KMS-11 (cell line): Measurements from ENCODE around the gene USP40.
A peak's percentile ranks its signal among the peaks of the same experiment; 100 is the strongest.

ENCODE experiments used
- H2AFZ ChIP-seq: fragments of 200-600 bp; sonication (generic); 2 replicates; pipeline ENCODE4 v1.6.1; 2016; ENCODE audit warnings: antibody characterized with exemption, mixed run types, low read depth
- H3K27ac ChIP-seq: fragments of 200-600 bp; sonication (generic); 2 replicates; pipeline ENCODE4 v1.6.1; 2016; ENCODE audit warnings: mild to moderate bottlenecking, mixed run types
- H3K27me3 ChIP-seq: fragments of 200-600 bp; sonication (generic); 2 replicates; pipeline ENCODE4 v1.6.1; 2017; ENCODE audit warnings: mild to moderate bottlenecking, low read depth, mixed run types, moderate library complexity; ENCODE audit not compliant: insufficient read depth
- H3K36me3 ChIP-seq: fragments of 200-600 bp; sonication (generic); 2 replicates; pipeline ENCODE4 v1.6.1; 2017; ENCODE audit warnings: mild to moderate bottlenecking, mixed run types; ENCODE audit not compliant: insufficient read depth
- H3K4me1 ChIP-seq: fragments of 200-600 bp; sonication (generic); 2 replicates; pipeline ENCODE4 v1.6.1; 2016; ENCODE audit warnings: mild to moderate bottlenecking, low read depth, mixed run types; ENCODE audit not compliant: poor library complexity, severe bottlenecking
- H3K4me2 ChIP-seq: fragments of 200-600 bp; sonication (generic); 2 replicates; pipeline ENCODE4 v1.7.0; 2016; ENCODE audit warnings: mild to moderate bottlenecking, mixed run types
- H3K4me3 ChIP-seq: fragments of 200-600 bp; sonication (generic); IDR thresholded peaks from 2 replicates; pipeline ENCODE4 v1.6.1; 2017; ENCODE audit warnings: low read depth, low read length, mixed read lengths; ENCODE audit not compliant: insufficient read depth
- H3K79me2 ChIP-seq: fragments of 200-600 bp; sonication (generic); 2 replicates; pipeline ENCODE4 v1.6.1; 2016; ENCODE audit warnings: low read depth, mixed run types; ENCODE audit not compliant: insufficient read depth
- H3K9ac ChIP-seq: fragments of 200-600 bp; sonication (generic); 2 replicates; pipeline ENCODE4 v1.6.1; 2016; ENCODE audit warnings: mild to moderate bottlenecking, mixed run types
- H4K20me1 ChIP-seq: fragments of 200-600 bp; sonication (generic); 2 replicates; pipeline ENCODE4 v1.6.1; 2016; ENCODE audit warnings: mild to moderate bottlenecking, mixed run types; ENCODE audit not compliant: insufficient read depth
- TF ChIP-seq, protein P1 (sequence below): fragments of 200-600 bp; sonication (generic); conservative IDR thresholded peaks from 2 replicates; pipeline ENCODE4 v1.6.1; 2017; ENCODE audit warnings: low read depth, mild to moderate bottlenecking, antibody characterized with exemption, low read length, moderate library complexity, mixed read lengths

The USP40 gene

DNA sequence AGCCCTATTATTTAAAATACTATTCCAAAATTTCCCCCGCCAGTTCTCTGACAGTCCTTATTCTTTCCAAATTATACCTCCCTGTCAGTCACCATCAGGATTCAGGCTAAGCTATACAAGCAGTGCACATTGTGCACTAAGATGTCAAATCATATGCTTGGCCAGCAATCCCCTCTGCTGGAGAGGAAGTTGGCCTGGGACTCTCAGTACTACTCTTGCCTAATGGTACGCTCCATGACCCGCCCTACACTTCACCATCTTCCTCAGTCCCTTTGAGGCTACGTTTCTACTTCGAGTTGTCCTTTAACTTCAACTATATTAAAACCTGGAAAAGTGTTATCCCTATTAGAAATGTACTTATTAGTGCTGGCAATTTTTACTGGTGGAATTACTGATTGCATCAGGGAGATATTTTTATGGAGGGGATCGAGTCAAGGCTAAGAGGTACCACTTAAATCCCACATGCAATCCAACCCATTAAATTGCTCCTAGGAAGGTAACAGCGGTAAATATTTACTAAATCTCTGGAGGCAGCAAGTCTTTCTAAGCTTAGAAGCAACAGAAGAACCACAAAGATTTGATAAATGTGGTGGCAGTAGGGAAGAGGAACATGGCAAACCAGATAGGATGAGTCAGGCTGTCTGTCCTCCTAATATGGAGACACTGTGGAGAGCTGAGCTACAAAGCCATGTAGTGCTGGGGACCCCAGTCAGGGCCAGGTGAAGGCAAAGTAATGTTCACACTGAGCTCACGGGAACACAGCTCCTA is 2.7 kb downstream of the USP40 start:
- no peak overlapping the region for H3K27ac ChIP-seq
- H4K20me1 ChIP-seq: no peaks in the 10 kb centered on the region
- H3K9ac ChIP-seq: no peak overlapping the region
- H3K27me3 ChIP-seq: no peaks in the 10 kb centered on the region
- H3K79me2 ChIP-seq: no peaks in the 10 kb centered on the region
- H3K4me1 ChIP-seq: peaks cover 7% of the 10 kb centered on the region
- TF ChIP-seq, protein P1, sequence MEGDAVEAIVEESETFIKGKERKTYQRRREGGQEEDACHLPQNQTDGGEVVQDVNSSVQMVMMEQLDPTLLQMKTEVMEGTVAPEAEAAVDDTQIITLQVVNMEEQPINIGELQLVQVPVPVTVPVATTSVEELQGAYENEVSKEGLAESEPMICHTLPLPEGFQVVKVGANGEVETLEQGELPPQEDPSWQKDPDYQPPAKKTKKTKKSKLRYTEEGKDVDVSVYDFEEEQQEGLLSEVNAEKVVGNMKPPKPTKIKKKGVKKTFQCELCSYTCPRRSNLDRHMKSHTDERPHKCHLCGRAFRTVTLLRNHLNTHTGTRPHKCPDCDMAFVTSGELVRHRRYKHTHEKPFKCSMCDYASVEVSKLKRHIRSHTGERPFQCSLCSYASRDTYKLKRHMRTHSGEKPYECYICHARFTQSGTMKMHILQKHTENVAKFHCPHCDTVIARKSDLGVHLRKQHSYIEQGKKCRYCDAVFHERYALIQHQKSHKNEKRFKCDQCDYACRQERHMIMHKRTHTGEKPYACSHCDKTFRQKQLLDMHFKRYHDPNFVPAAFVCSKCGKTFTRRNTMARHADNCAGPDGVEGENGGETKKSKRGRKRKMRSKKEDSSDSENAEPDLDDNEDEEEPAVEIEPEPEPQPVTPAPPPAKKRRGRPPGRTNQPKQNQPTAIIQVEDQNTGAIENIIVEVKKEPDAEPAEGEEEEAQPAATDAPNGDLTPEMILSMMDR: no peak
- H3K36me3 ChIP-seq: no peaks in the 10 kb centered on the region
- no peak overlapping the region for H3K4me3 ChIP-seq
- no peak overlapping the region for H3K4me2 ChIP-seq
- no peak overlapping the region for H2AFZ ChIP-seq

DNA sequence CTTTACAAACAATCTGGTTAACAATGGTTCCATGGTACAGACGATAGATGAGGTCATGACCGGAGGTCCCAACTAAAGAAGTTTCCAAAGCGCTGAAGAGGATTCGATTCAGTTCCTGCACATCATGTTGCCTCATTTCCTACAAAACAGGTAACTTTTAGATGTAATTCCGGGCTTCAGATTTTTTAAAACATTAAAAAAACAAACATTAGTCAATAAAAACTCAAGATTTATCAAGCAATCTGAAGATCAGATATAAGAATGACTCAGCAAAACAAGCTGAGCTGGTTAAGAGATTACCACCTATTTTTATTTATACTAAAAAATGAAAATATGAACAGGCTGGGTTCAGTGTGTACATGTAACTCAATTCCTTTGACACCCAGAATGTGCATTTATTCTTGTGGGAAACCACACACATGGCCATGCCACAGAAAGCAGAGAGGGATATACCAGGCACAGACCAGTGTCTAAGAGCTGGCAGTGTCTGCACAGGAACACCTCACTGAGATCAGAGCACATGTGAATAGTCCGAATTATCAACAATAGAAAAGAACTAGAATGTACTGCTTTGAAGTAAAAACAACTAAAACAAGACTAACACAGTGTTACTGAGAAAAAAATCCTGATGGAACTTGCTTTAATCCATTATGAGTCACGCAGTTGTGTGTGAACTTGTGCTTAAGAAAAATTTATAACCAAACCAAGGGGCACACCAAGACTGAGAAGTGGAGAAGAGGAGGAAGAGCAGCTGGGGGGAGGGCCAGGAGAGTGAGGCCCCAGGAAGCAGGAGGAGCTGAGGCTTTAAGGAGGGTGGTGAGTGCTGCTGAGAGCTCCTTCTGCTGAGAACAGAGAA is 9.5 kb downstream of the USP40 start:
- Histone ChIP-seq H3K27me3 (no peaks in the 10 kb centered on the region), H2AFZ (peak overlapping the region; percentile 36; the same call in 1 of the 2 replicates), H4K20me1 (no peaks in the 10 kb centered on the region), H3K9ac (peak overlapping the region; percentile 10; the same call in 1 of the 2 replicates), H3K4me3 (no peak overlapping the region), H3K4me1 (peaks cover 20% of the 10 kb centered on the region), H3K36me3 (no peaks in the 10 kb centered on the region), H3K27ac (peak overlapping the region; percentile 58), H3K4me2 (peak overlapping the region; percentile 43), H3K79me2 (no peaks in the 10 kb centered on the region)
- TF ChIP-seq, protein P1: no peak

DNA sequence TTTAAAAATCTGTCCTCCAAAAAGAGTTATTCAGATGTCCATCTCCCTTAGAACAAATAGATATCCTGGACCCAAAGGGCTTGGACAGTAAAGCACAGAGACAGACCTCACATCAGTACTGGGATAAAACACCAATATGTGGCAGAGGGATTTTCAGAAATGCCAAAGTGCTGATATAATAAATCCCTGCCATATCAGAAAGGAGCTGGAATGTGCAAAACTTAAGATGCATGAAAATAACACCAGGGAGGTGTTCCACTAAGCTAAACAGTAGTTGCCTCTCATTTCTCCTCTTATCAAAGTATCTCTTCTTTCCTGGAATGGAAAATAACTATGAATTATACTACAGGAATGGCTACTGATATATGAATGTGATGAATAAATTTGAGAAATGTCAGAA is 13.2 kb downstream of the USP40 start:
- Histone ChIP-seq H3K36me3 (no peaks in the 10 kb centered on the region), H3K4me1 (peaks cover 20% of the 10 kb centered on the region), H3K27me3 (no peaks in the 10 kb centered on the region), H2AFZ (no peak overlapping the region), H3K9ac (no peak overlapping the region), H4K20me1 (no peaks in the 10 kb centered on the region), H3K4me3 (no peak overlapping the region), H3K4me2 (no peak overlapping the region), H3K79me2 (no peaks in the 10 kb centered on the region), H3K27ac (no peak overlapping the region)
- TF ChIP-seq, protein P1: no peak

DNA sequence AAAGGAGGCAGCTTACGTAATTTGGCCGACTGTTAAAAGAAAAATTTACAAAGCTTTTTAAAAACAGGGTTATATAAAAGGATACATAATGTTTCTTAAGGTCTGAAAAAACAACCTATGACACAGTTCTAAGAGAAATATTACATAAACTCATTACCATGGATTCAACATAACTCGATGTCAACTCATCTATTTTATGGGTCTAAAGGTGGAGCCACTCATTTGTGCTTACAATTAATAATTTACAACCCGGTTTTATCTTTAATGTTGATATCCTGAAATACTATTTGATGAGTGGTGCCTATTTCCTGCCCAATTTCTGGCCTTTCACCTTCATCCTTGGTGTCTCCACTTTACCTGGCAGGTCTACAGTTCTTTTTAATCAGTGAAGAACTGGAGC is 15.1 kb downstream of the USP40 start:
- H3K4me2 ChIP-seq: no peak overlapping the region
- H2AFZ ChIP-seq: no peak overlapping the region
- H3K27ac ChIP-seq: no peak overlapping the region
- H3K27me3 ChIP-seq: no peaks in the 10 kb centered on the region
- TF ChIP-seq, protein P1: no peak
- H3K4me1 ChIP-seq: peaks cover 3% of the 10 kb centered on the region
- H3K36me3 ChIP-seq: no peaks in the 10 kb centered on the region
- no peaks in the 10 kb centered on the region for H4K20me1 ChIP-seq
- H3K4me3 ChIP-seq: no peak overlapping the region
- H3K79me2 ChIP-seq: no peaks in the 10 kb centered on the region
- H3K9ac ChIP-seq: no peak overlapping the region
